Keratinocyte (primary cell): ENCODE results near the gene MYBBP1A. TPM values are rescaled to one million over a fixed set of nuclear protein-coding genes. Genes with fewer than 3 reads are reported as not detected.

ENCODE experiments used
- DNase-seq: peaks from one replicate; pipeline ENCODE4 v3.0.0-alpha.2; 2011; ENCODE audit warnings: low read depth, missing footprints, low spot score
- FAIRE-seq: peaks from 2 replicates; lab custom pipeline; 2011; peaks lifted over from hg19 to GRCh38; lab: Jason Lieb, UNC
- H2AFZ ChIP-seq: 2 replicates; pipeline ENCODE4 v1.6.0; 2012; ENCODE audit warnings: low read length, control low read depth, inconsistent platforms; ENCODE audit not compliant: control insufficient read depth
- H3K27ac ChIP-seq: 2 replicates; pipeline ENCODE4 v1.5.1; 2011; ENCODE audit warnings: low read length; ENCODE audit not compliant: control insufficient read depth, insufficient read depth
- H3K27me3 ChIP-seq: 3 replicates; pipeline ENCODE4 v1.6.0; 2011; ENCODE audit warnings: low read length; ENCODE audit not compliant: control insufficient read depth, insufficient read depth; ENCODE audit errors: extremely low read depth
- H3K36me3 ChIP-seq, 2 experiments: 2 replicates in 1 of 2; 3 replicates in 1 of 2; pipeline ENCODE4 v1.5.1; 2011; ENCODE audit warnings: low read length in 2 of 2, mild to moderate bottlenecking in 1 of 2; ENCODE audit not compliant: control insufficient read depth in 2 of 2, insufficient read depth in 2 of 2; ENCODE audit errors: extremely low read depth in 1 of 2
- H3K4me1 ChIP-seq: 3 replicates; pipeline ENCODE4 v1.5.1; 2011; ENCODE audit warnings: low read length; ENCODE audit not compliant: control insufficient read depth, insufficient read depth; ENCODE audit errors: extremely low read depth
- H3K4me2 ChIP-seq: 3 replicates; pipeline ENCODE4 v1.6.0; 2011; ENCODE audit warnings: low read depth, low read length; ENCODE audit not compliant: control insufficient read depth, insufficient read depth; ENCODE audit errors: extremely low read depth
- H3K4me3 ChIP-seq, 3 experiments: fragments of 200-600 bp in 1 of 3; sonication (generic) in 1 of 3; 2 replicates in 2 of 3; 3 replicates in 1 of 3; pipeline ENCODE4 v1.5.1; 2011 to 2016; ENCODE audit warnings: low read length in 3 of 3, mild to moderate bottlenecking in 3 of 3, control low read depth in 2 of 3, inconsistent platforms in 1 of 3, low read depth in 1 of 3, mixed read lengths in 1 of 3, mixed run types in 1 of 3, moderate library complexity in 1 of 3; ENCODE audit not compliant: control insufficient read depth in 2 of 3, insufficient read depth in 2 of 3; ENCODE audit errors: extremely low read depth in 1 of 3
- H3K79me2 ChIP-seq: 2 replicates; pipeline ENCODE4 v1.6.0; 2012; ENCODE audit warnings: low read length; ENCODE audit not compliant: control insufficient read depth, insufficient read depth
- H3K9ac ChIP-seq: 3 replicates; pipeline ENCODE4 v1.6.0; 2011; ENCODE audit warnings: low read length; ENCODE audit not compliant: control insufficient read depth, insufficient read depth; ENCODE audit errors: extremely low read depth
- H3K9me1 ChIP-seq: 3 replicates; pipeline ENCODE4 v1.6.0; 2011; ENCODE audit warnings: low read length; ENCODE audit not compliant: control insufficient read depth, insufficient read depth; ENCODE audit errors: extremely low read depth
- H3K9me3 ChIP-seq: 2 replicates; pipeline ENCODE4 v1.5.1; 2012; ENCODE audit warnings: low read depth, low read length; ENCODE audit not compliant: control insufficient read depth
- H4K20me1 ChIP-seq: 3 replicates; pipeline ENCODE4 v1.6.0; 2011; ENCODE audit warnings: low read length; ENCODE audit not compliant: control insufficient read depth, insufficient read depth; ENCODE audit errors: extremely low read depth
- EZH2 ChIP-seq: IDR thresholded peaks from one replicate; pipeline ENCODE4 v1.6.1; 2012; ENCODE audit warnings: inconsistent platforms, mild to moderate bottlenecking, low read length, moderate library complexity
- dilution Hi-C: fragments of 300-500 bp; cut with MboI; formaldehyde crosslinking; loops from one replicate; pipeline ENCODE4 v1.7.0; 2020; ENCODE audit warnings: low sequenced_read_pairs; ENCODE audit not compliant: extremely low pct_ligation_motif_present
- polyA plus RNA-seq, 5 experiments: library from polyadenylated mRNA; depleted of rRNA in 3 of 5; stranded (reverse) in 3 of 5; stranded (forward) in 1 of 5; unstranded in 1 of 5; fragments of >200 nt; gene quantifications; 1 replicate in 1 of 5; 2 replicates in 3 of 5; 3 replicates in 1 of 5; pipeline versions ENCODE4 v1.2.1 to v1.2.3, GENCODE V29; 2011 to 2012; ENCODE audit warnings: missing spikeins in 2 of 5, low read depth in 1 of 5, low replicate concordance in 1 of 5
- TF ChIP-seq, protein P1 (sequence below), 3 experiments: IDR thresholded peaks in 1 of 3; conservative IDR thresholded peaks in 1 of 3; optimal IDR thresholded peaks in 1 of 3; 2 replicates in 2 of 3; 3 replicates in 1 of 3; pipeline versions ENCODE3 to v1.5.1; 2011; ENCODE audit warnings: low read length in 3 of 3, mild to moderate bottlenecking in 3 of 3, moderate library complexity in 2 of 3, control low read depth in 1 of 3, inconsistent platforms in 1 of 3; ENCODE audit not compliant: insufficient read depth in 2 of 3; ENCODE audit errors: extremely low read depth in 1 of 3

The MYBBP1A gene
- polyA plus RNA-seq, 1 donor (not counting 4 experiments of a cell fraction or from before 2014, with no cell fraction given) = 20.5 TPM

DNA sequence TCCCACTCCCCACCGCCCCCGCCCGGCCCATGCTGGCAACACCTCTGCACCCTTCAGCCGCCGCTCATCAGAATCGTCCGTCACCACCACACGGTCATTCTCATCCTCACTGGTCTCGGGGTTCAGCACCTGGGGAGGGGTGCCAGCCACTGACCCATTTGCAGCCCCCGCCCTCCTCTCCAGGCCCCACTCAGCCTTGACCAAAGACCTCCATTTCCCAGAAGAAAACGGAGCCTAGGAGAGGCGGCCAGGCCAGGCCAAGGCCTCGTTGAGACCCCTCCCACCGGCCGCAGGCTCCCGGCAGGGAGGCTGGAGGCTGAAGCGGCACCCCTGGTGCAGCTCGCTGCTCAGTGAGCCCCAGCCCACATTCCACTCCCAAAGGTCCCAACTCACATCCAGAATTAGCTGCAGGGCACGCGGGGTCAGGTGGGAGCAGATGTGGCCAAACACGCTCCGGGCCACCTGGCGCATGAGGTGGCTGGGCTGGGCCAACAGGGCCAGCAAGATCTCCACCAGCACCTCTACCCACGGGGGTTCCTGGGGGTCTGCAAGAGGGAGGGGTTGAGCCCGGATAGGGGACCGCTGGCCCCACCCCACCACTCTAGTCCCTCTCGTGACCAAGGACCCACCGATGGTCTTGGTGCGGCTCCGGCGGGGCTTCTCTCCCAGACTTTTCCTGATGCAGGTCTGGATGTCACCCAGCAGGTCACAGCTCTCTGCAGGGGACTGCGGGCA is 9.8 kb downstream of the MYBBP1A start:
- no peak overlapping the region for H3K4me2 ChIP-seq
- no peak overlapping the region for H3K4me3 ChIP-seq
- TF ChIP-seq, protein P1, sequence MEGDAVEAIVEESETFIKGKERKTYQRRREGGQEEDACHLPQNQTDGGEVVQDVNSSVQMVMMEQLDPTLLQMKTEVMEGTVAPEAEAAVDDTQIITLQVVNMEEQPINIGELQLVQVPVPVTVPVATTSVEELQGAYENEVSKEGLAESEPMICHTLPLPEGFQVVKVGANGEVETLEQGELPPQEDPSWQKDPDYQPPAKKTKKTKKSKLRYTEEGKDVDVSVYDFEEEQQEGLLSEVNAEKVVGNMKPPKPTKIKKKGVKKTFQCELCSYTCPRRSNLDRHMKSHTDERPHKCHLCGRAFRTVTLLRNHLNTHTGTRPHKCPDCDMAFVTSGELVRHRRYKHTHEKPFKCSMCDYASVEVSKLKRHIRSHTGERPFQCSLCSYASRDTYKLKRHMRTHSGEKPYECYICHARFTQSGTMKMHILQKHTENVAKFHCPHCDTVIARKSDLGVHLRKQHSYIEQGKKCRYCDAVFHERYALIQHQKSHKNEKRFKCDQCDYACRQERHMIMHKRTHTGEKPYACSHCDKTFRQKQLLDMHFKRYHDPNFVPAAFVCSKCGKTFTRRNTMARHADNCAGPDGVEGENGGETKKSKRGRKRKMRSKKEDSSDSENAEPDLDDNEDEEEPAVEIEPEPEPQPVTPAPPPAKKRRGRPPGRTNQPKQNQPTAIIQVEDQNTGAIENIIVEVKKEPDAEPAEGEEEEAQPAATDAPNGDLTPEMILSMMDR (optimal IDR thresholded peaks at IDR 0.05 in 1 of 3, IDR thresholded peaks at IDR 0.05 in 1 of 3, conservative IDR thresholded peaks at IDR 0.05 in 1 of 3; ENCODE audit: extremely low read depth in 1 of 3, insufficient read depth in 2 of 3, low read length in 3 of 3) = no peak
- no peaks in the 10 kb centered on the region for H3K9me3 ChIP-seq
- H3K9ac ChIP-seq = no peak overlapping the region
- H3K9me1 ChIP-seq = no peaks in the 10 kb centered on the region
- H3K27me3 ChIP-seq = no peaks in the 10 kb centered on the region
- H3K4me1 ChIP-seq = peaks cover 19% of the 10 kb centered on the region
- FAIRE-seq (no peak), DNase-seq (no peak)
- no peak overlapping the region for H2AFZ ChIP-seq
- dilution Hi-C loops = no loop called here
- no peak overlapping the region for H3K27ac ChIP-seq
- H3K79me2 ChIP-seq = peaks cover 1% of the 10 kb centered on the region
- peaks cover 16% of the 10 kb centered on the region for H4K20me1 ChIP-seq
- H3K36me3 ChIP-seq = peaks cover 51 to 63% of the 10 kb centered on the region in 2 experiments

DNA sequence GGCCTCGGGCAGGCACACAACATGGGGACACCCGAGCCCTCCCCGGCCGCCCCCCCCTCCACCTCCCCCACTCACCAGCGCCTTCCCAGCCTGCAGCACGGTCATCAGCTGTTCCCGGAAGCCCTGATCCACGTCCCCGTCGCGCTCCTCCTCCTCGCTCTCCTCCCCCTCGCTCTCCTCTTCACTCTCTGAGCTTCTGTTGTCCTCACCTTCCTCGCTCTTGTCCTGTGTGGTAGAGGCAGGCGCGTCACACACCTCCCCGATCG is 10.3 kb downstream of the MYBBP1A start:
- H3K9me3 ChIP-seq = no peaks in the 10 kb centered on the region
- no peak overlapping the region for H3K9ac ChIP-seq
- H3K4me3 ChIP-seq = no peak overlapping the region
- H3K27ac ChIP-seq = no peak overlapping the region
- H3K36me3 ChIP-seq = peaks cover 46 to 63% of the 10 kb centered on the region in 2 experiments
- FAIRE-seq = no peak
- H3K4me2 ChIP-seq = no peak overlapping the region
- no peaks in the 10 kb centered on the region for H3K79me2 ChIP-seq
- no peak overlapping the region for H2AFZ ChIP-seq
- peaks cover 15% of the 10 kb centered on the region for H3K4me1 ChIP-seq
- no peaks in the 10 kb centered on the region for H3K9me1 ChIP-seq
- TF ChIP-seq EZH2 = no peak
- TF ChIP-seq, protein P1 (optimal IDR thresholded peaks at IDR 0.05 in 1 of 3, IDR thresholded peaks at IDR 0.05 in 1 of 3, conservative IDR thresholded peaks at IDR 0.05 in 1 of 3; ENCODE audit: extremely low read depth in 1 of 3, insufficient read depth in 2 of 3, low read length in 3 of 3) = no peak
- DNase-seq = no peak
- H4K20me1 ChIP-seq = peaks cover 16% of the 10 kb centered on the region
- dilution Hi-C loops = no loop called here
- H3K27me3 ChIP-seq = no peaks in the 10 kb centered on the region
